Endothelial cell of umbilical vein (primary cell): ENCODE results near the gene ST13. TPM values are rescaled to one million over a fixed set of nuclear protein-coding genes. Genes with fewer than 3 reads are reported as not detected.
"Not testable (repeated sequence)": the region's sequence is repeated elsewhere in the genome, so short reads cannot be mapped to it uniquely, and the experiment has no call there.

Experiments
- BruUV-seq: library from RNA; stranded (reverse); fragments of 400-500 nt; replicated peaks from 2 replicates; lab custom pipeline; 2021; lab: Mats Ljungman, UMichigan
- CTCF ChIA-PET: fragments of 300-600, 350-600 bp; sonication (Branson Sonifier 250); formaldehyde crosslinking; loops from one replicate; lab custom pipeline; 2021; ENCODE audit warnings: antibody characterized with exemption, inconsistent platforms; lab: Charles Lee
- POLR2A ChIA-PET: fragments of 300-600, 350-600 bp; sonication (Branson Sonifier 250); formaldehyde crosslinking; loops from one replicate; lab custom pipeline; 2021; ENCODE audit warnings: antibody characterized with exemption, inconsistent platforms; lab: Charles Lee
- DNase-seq: peaks from one replicate; pipeline ENCODE4 v3.0.0-alpha.2; 2011; ENCODE audit warnings: low read depth, low spot score
- FAIRE-seq: peaks from 2 replicates; lab custom pipeline; 2011; peaks lifted over from hg19 to GRCh38; lab: Jason Lieb, UNC
- H2AFZ ChIP-seq: 2 replicates; pipeline ENCODE4 v1.6.0; 2012; ENCODE audit warnings: low read depth, low read length, control low read depth, inconsistent platforms
- H3K27ac ChIP-seq: 2 replicates; pipeline ENCODE4 v1.5.1; 2011; ENCODE audit warnings: low read depth, mild to moderate bottlenecking, control low read depth, low read length, moderate library complexity; ENCODE audit not compliant: insufficient read depth
- H3K27me3 ChIP-seq, 2 experiments: 2 replicates each; pipeline versions ENCODE4 v1.6.0 to v1.6.1; 2011; ENCODE audit warnings: low read length in 2 of 2, mixed read lengths in 1 of 2; ENCODE audit not compliant: control insufficient read depth in 2 of 2, insufficient read depth in 2 of 2
- H3K36me3 ChIP-seq, 2 experiments: 2 replicates in 1 of 2; 3 replicates in 1 of 2; pipeline ENCODE4 v1.5.1; 2011; ENCODE audit warnings: low read length in 2 of 2, mild to moderate bottlenecking in 1 of 2, moderate library complexity in 1 of 2; ENCODE audit not compliant: control insufficient read depth in 2 of 2, insufficient read depth in 2 of 2; ENCODE audit errors: extremely low read depth in 1 of 2
- H3K4me1 ChIP-seq: 3 replicates; pipeline ENCODE4 v1.5.1; 2011; ENCODE audit warnings: mild to moderate bottlenecking, low read length; ENCODE audit not compliant: control insufficient read depth, insufficient read depth; ENCODE audit errors: extremely low read depth
- H3K4me2 ChIP-seq: 2 replicates; pipeline ENCODE4 v1.6.1; 2011; ENCODE audit warnings: low read length, control low read depth, mixed read lengths; ENCODE audit not compliant: insufficient read depth
- H3K4me3 ChIP-seq, 3 experiments: fragments of 200-600 bp in 1 of 3; sonication (generic), shearing (Covaris generic) in 1 of 3; replicated peaks in 1 of 3; 2 replicates each; pipeline ENCODE4 v1.5.1; 2011 to 2016; ENCODE audit warnings: control low read depth in 3 of 3, low read length in 3 of 3, mild to moderate bottlenecking in 2 of 3, inconsistent platforms in 1 of 3, low read depth in 1 of 3, moderate library complexity in 1 of 3; ENCODE audit not compliant: insufficient read depth in 1 of 3
- H3K79me2 ChIP-seq: 2 replicates; pipeline ENCODE4 v1.6.0; 2012; ENCODE audit warnings: low read length, inconsistent platforms; ENCODE audit not compliant: control insufficient read depth, insufficient read depth
- H3K9ac ChIP-seq: replicated peaks from 2 replicates; pipeline ENCODE3; 2011; ENCODE audit warnings: low read length, control low read depth; ENCODE audit not compliant: insufficient read depth; ENCODE audit errors: extremely low read depth
- H3K9me1 ChIP-seq: replicated peaks from 3 replicates; pipeline ENCODE4 v1.6.0; 2011; ENCODE audit warnings: mild to moderate bottlenecking, low read length; ENCODE audit not compliant: control insufficient read depth, insufficient read depth; ENCODE audit errors: extremely low read depth
- H3K9me3 ChIP-seq: replicated peaks from 2 replicates; pipeline ENCODE4 v1.5.1; 2012; ENCODE audit warnings: low read length, inconsistent platforms; ENCODE audit not compliant: control insufficient read depth, insufficient read depth
- H4K20me1 ChIP-seq: replicated peaks from 2 replicates; pipeline ENCODE3; 2011; ENCODE audit warnings: mild to moderate bottlenecking, low read length; ENCODE audit not compliant: control insufficient read depth, insufficient read depth; ENCODE audit errors: extremely low read depth
- EZH2 ChIP-seq: IDR thresholded peaks from 2 replicates; pipeline ENCODE4 v1.6.1; 2012; ENCODE audit warnings: borderline replicate concordance, low read depth, mild to moderate bottlenecking, moderate library complexity, low read length, inconsistent platforms; ENCODE audit not compliant: severe bottlenecking
- FOS ChIP-seq: IDR thresholded peaks from 2 replicates; pipeline ENCODE4 v1.6.1; 2011; ENCODE audit warnings: mild to moderate bottlenecking, low read length, moderate library complexity, borderline replicate concordance; ENCODE audit not compliant: insufficient read depth
- GATA2 ChIP-seq: IDR thresholded peaks from 2 replicates; pipeline ENCODE4 v1.7.0; 2011; ENCODE audit warnings: low read depth, mild to moderate bottlenecking, moderate library complexity, mixed read lengths, low read length; ENCODE audit not compliant: insufficient read length, insufficient read depth
- JUN ChIP-seq: IDR thresholded peaks from 2 replicates; pipeline ENCODE4 v1.6.1; 2011; ENCODE audit warnings: borderline replicate concordance, low read depth; ENCODE audit not compliant: insufficient read length, insufficient read depth
- MAX ChIP-seq: IDR thresholded peaks from 2 replicates; pipeline ENCODE4 v1.6.1; 2011; ENCODE audit not compliant: insufficient read depth, insufficient read length
- MYC ChIP-seq: IDR thresholded peaks from one replicate; pipeline ENCODE4 v1.6.1; 2011; ENCODE audit warnings: mild to moderate bottlenecking, low read depth, low read length
- POLR2A ChIP-seq: IDR thresholded peaks from 2 replicates; pipeline ENCODE4 v1.6.1; 2012; ENCODE audit warnings: low read depth, mild to moderate bottlenecking, control low read depth, low read length
- POLR2AphosphoS5 ChIP-seq: IDR thresholded peaks from 2 replicates; pipeline ENCODE4 v1.6.1; 2012; ENCODE audit warnings: low read depth, mild to moderate bottlenecking, control low read depth, low read length, moderate library complexity; ENCODE audit not compliant: insufficient read depth
- dilution Hi-C: fragments of 300-500 bp; cut with MboI; formaldehyde crosslinking; loops from one replicate; pipeline ENCODE4 v1.15.0; 2019; ENCODE audit warnings: low sequenced_read_pairs; ENCODE audit not compliant: extremely low pct_ligation_motif_present
- intact Hi-C: fragments of 100-400 bp; cut with micrococcal nuclease; formaldehyde crosslinking; loops from one replicate; pipeline ENCODE4 v1.10.0; 2022
- polyA plus RNA-seq, 4 experiments: library from polyadenylated mRNA; depleted of rRNA in 3 of 4; stranded (reverse) in 3 of 4; unstranded in 1 of 4; fragments of >200 nt; gene quantifications; 2 replicates each; pipeline versions ENCODE4 v1.2.1 to v1.2.3, GENCODE V29; 2011 to 2012; ENCODE audit warnings: missing spikeins in 1 of 4
- total RNA-seq: library from RNA; stranded (reverse); gene quantifications from 2 replicates; pipeline ENCODE4 v1.2.3, GENCODE V29; 2021
- TF ChIP-seq, protein P1 (sequence below), 2 donors: IDR thresholded peaks; 1 replicate in 1 of 2; 2 replicates in 1 of 2; pipeline ENCODE4 v1.5.1; 2011; ENCODE audit warnings: low read length in 2 of 2, mild to moderate bottlenecking in 2 of 2, moderate library complexity in 2 of 2, control low read depth in 1 of 2, inconsistent platforms in 1 of 2, low read depth in 1 of 2; ENCODE audit not compliant: insufficient read depth in 1 of 2; ENCODE audit errors: extremely low read depth in 1 of 2

ST13 gene
- total and polyA plus RNA-seq, 2 donors (not counting 3 experiments of a cell fraction or from before 2014, with no cell fraction given) = 41.2 to 250 TPM

- no TSS peak for BruUV-seq
- H4K20me1 ChIP-seq = peaks cover 7% of the 10 kb centered on the region
- H3K79me2 ChIP-seq = peaks cover 83% of the 10 kb centered on the region
- dilution Hi-C loops (no loop called here), intact Hi-C loops (no loop called here)
- TF ChIP-seq POLR2A = no peak
- no peak for TF ChIP-seq JUN
- TF ChIP-seq MAX = no peak
- TF ChIP-seq, protein P1, sequence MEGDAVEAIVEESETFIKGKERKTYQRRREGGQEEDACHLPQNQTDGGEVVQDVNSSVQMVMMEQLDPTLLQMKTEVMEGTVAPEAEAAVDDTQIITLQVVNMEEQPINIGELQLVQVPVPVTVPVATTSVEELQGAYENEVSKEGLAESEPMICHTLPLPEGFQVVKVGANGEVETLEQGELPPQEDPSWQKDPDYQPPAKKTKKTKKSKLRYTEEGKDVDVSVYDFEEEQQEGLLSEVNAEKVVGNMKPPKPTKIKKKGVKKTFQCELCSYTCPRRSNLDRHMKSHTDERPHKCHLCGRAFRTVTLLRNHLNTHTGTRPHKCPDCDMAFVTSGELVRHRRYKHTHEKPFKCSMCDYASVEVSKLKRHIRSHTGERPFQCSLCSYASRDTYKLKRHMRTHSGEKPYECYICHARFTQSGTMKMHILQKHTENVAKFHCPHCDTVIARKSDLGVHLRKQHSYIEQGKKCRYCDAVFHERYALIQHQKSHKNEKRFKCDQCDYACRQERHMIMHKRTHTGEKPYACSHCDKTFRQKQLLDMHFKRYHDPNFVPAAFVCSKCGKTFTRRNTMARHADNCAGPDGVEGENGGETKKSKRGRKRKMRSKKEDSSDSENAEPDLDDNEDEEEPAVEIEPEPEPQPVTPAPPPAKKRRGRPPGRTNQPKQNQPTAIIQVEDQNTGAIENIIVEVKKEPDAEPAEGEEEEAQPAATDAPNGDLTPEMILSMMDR (IDR thresholded peaks at IDR 0.05; ENCODE audit: extremely low read depth in 1 of 2, insufficient read depth in 1 of 2, low read depth in 1 of 2, low read length in 2 of 2) = no peak
- no peak for TF ChIP-seq EZH2
- TF ChIP-seq FOS = no peak
- no peak for TF ChIP-seq POLR2AphosphoS5
- no peak for TF ChIP-seq MYC
- TF ChIP-seq GATA2 = no peak
- H3K4me1 ChIP-seq = peaks cover 27% of the 10 kb centered on the region
- ChIA-PET CTCF (interaction anchor here (1.1 to 2.1 kb wide), 3 partner anchors 17 to 170 kb away, joined by 4 to 13 read pairs (median 5); no protein-coding TSS in a partner anchor), POLR2A (no interaction called here)
- peak overlapping the region in 1 of 3 experiments; percentile 48 for H3K4me3 ChIP-seq
- peak overlapping the region; percentile 3 for H3K9ac ChIP-seq
- DNase-seq = no peak
- no peak for FAIRE-seq
- H3K9me1 ChIP-seq = no peaks in the 10 kb centered on the region
- H2AFZ ChIP-seq = no peak overlapping the region
- H3K36me3 ChIP-seq = peaks cover 2 to 4% of the 10 kb centered on the region in 2 experiments
- H3K27ac ChIP-seq = no peak overlapping the region
- H3K4me2 ChIP-seq = peak overlapping the region; percentile 97
- H3K27me3 ChIP-seq = no peaks in the 10 kb centered on the region
- H3K9me3 ChIP-seq = no peaks in the 10 kb centered on the region
Measured at GRCh38 chr22:40853333-40853732, 3.1 kb downstream of the ST13 start.

- POLR2A ChIA-PET, dilution Hi-C loops: not testable (repeated sequence)
Measured at GRCh38 chr22:40845816-40846215, 10.6 kb downstream of the ST13 start.

More at GRCh38 chr22:40845816-40846215, 10.6 kb downstream of the ST13 start:
- H2AFZ ChIP-seq, FAIRE-seq, DNase-seq, BruUV-seq, H3K4me3 ChIP-seq, H3K27me3 ChIP-seq, H3K9me1 ChIP-seq, intact Hi-C loops, H3K9me3 ChIP-seq, H4K20me1 ChIP-seq, H3K4me2 ChIP-seq, H3K27ac ChIP-seq, H3K4me1 ChIP-seq, H3K9ac ChIP-seq: not testable (repeated sequence)
- CTCF ChIA-PET = interaction anchor here (0.8 to 1.5 kb wide), 3 partner anchors 9 to 163 kb away, joined by 3 read pairs; partner anchors contain the start of gene DNAJB7
- H3K36me3 ChIP-seq = peaks cover 9 to 21% of the 10 kb centered on the region in 2 experiments
- H3K79me2 ChIP-seq = peaks cover 47% of the 10 kb centered on the region
